Stimulated activated CD8-positive, alpha-beta memory T cell treated with anti-CD3 and anti-CD28 coated beads, Interleukin-15, amount 100 ng/mL, for 48 hours (primary cell): ENCODE measurements around the gene ANO9.

ENCODE experiments used
- DNase-seq, 2 donors: peaks; one replicate each; pipeline ENCODE4 v3.0.0-alpha.2; 2020; ENCODE audit warnings: low read depth in 2 of 2

Gene ANO9

GRCh38 chr11:385594-386351 lies 56.0 kb downstream of the ANO9 start:
- no peak for DNase-seq

GRCh38 chr11:384511-384910 lies 57.3 kb downstream of the ANO9 start:
- no peak for DNase-seq

GRCh38 chr11:383431-383830 lies 58.4 kb downstream of the ANO9 start:
- DNase-seq: no peak

GRCh38 chr11:382081-382629 lies 59.7 kb downstream of the ANO9 start:
- DNase-seq: no peak

- no peak for DNase-seq
Measured at GRCh38 chr11:381501-382072, 60.2 kb downstream of the ANO9 start.

GRCh38 chr11:380996-381395 lies 60.8 kb downstream of the ANO9 start:
- DNase-seq: no peak

- no peak for DNase-seq
Measured at GRCh38 chr11:380491-380890, 61.3 kb downstream of the ANO9 start.

GRCh38 chr11:380095-380480 lies 61.7 kb downstream of the ANO9 start:
- no peak for DNase-seq

- DNase-seq: no peak
Measured at GRCh38 chr11:379205-380094, 62.4 kb downstream of the ANO9 start.

GRCh38 chr11:377883-378500 lies 63.8 kb downstream of the ANO9 start:
- no peak for DNase-seq

- DNase-seq: no peak
Measured at GRCh38 chr11:377174-377865, 64.5 kb downstream of the ANO9 start.

GRCh38 chr11:376531-377173 lies 65.2 kb downstream of the ANO9 start:
- no peak for DNase-seq

- DNase-seq: no peak
Measured at GRCh38 chr11:375065-376025, 66.5 kb downstream of the ANO9 start.

- no peak for DNase-seq
Measured at GRCh38 chr11:373716-374551, 67.9 kb downstream of the ANO9 start.

GRCh38 chr11:372809-373715 lies 68.7 kb downstream of the ANO9 start:
- no peak for DNase-seq

GRCh38 chr11:371716-372590 lies 69.9 kb downstream of the ANO9 start:
- DNase-seq: no peak

- DNase-seq: no peak
Measured at GRCh38 chr11:371051-371450, 70.8 kb downstream of the ANO9 start.
